Measurements from ENCODE around the gene METTL2A. TPM values are rescaled to one million over a fixed set of nuclear protein-coding genes. Genes with fewer than 3 reads are reported as not detected.
"Not testable (repeated sequence)": the region's sequence is repeated elsewhere in the genome, so short reads cannot be mapped to it uniquely, and the experiment has no call there.

METTL2A gene, protein sequence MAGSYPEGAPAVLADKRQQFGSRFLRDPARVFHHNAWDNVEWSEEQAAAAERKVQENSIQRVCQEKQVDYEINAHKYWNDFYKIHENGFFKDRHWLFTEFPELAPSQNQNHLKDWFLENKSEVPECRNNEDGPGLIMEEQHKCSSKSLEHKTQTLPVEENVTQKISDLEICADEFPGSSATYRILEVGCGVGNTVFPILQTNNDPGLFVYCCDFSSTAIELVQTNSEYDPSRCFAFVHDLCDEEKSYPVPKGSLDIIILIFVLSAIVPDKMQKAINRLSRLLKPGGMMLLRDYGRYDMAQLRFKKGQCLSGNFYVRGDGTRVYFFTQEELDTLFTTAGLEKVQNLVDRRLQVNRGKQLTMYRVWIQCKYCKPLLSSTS
- total RNA-seq: 10 to 100 TPM; 20.4 to 30.2 TPM

DNA sequence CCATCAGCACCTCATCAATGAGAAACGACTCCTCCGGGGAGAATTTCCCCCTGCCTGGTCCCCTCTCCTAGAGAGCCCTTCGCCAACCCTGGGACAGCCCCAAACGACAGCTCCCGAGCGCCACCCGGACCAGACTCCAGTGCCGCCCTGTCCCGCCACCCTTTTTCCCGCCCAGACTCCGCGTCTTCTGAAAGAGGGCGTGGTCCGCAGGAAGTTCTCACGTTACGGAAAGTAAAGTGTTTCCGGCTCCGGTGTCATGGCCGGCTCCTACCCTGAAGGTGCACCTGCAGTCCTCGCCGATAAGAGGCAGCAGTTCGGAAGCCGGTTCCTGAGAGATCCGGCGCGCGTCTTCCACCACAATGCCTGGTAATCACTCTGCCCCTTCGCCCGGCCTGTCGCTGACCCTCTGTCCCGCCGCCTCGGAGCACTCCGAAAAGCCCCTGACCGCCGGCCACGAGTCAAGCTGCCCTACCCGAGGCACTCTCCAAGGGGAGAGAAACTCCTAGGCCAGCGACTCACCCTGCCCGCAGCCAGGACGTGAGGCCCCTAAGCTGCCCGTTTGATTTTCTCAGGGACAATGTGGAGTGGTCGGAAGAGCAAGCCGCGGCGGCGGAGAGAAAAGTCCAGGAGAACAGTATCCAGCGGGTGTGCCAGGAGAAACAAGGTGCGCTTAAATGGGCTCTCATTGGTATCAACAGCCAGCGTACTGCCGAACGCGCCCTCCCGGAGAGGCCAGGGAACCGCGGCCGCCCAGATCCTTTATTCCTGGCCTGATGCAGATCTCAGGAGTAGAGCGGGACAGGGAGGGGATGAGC lies at the start of gene METTL2A:
TSS of gene METTL2A (plus strand) at position 251 of the 815 bp plus-strand sequence. CDS start at position 257, 6 bp downstream.
- Histone ChIP-seq H3K4me3 (peak within 1 kb of the TSS; percentile 67), H3K27ac (peak within 1 kb of the TSS; percentile 75), H3K9ac (ENCODE audit: low read depth in 2 of 2, low read length in 2 of 2) (peak within 1 kb of the TSS; percentile 61 to 72)
- H3K27me3 ChIP-seq; H3K36me3 ChIP-seq; intact Hi-C loops (cut with DNase I); H3K9me3 ChIP-seq; H3K4me1 ChIP-seq: not testable (repeated sequence)
- TF ChIP-seq, protein P1, sequence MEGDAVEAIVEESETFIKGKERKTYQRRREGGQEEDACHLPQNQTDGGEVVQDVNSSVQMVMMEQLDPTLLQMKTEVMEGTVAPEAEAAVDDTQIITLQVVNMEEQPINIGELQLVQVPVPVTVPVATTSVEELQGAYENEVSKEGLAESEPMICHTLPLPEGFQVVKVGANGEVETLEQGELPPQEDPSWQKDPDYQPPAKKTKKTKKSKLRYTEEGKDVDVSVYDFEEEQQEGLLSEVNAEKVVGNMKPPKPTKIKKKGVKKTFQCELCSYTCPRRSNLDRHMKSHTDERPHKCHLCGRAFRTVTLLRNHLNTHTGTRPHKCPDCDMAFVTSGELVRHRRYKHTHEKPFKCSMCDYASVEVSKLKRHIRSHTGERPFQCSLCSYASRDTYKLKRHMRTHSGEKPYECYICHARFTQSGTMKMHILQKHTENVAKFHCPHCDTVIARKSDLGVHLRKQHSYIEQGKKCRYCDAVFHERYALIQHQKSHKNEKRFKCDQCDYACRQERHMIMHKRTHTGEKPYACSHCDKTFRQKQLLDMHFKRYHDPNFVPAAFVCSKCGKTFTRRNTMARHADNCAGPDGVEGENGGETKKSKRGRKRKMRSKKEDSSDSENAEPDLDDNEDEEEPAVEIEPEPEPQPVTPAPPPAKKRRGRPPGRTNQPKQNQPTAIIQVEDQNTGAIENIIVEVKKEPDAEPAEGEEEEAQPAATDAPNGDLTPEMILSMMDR (IDR thresholded peaks at IDR 0.05): peak; percentile 27
- DNase-seq: peak; percentile 93

- DNase-seq: no peak
- Histone ChIP-seq H3K4me1 (no peaks in the 10 kb centered on the region), H3K27ac (no peak within 1 kb of the TSS), H3K27me3 (no peaks in the 10 kb centered on the region), H3K9ac (ENCODE audit: low read depth in 2 of 2, low read length in 2 of 2) (no peak within 1 kb of the TSS), H3K36me3 (no peaks in the 10 kb centered on the region), H3K9me3 (no peaks in the 10 kb centered on the region), H3K4me3 (no peak within 1 kb of the TSS)
- TF ChIP-seq, protein P1 (IDR thresholded peaks at IDR 0.05): no peak
- intact Hi-C loops (cut with DNase I): no loop called here
These were observed 43.4 kb upstream of the METTL2A start, which contains the start of gene EFCAB3 for GRCh38 chr17:62380253-62380652. TSS of gene EFCAB3 (plus strand) at chr17:62380553. CDS start at chr17:62382980, 2,427 bp downstream.

- Histone ChIP-seq H3K27ac (no peak overlapping the region), H3K9ac (ENCODE audit: low read depth in 2 of 2, low read length in 2 of 2) (no peak overlapping the region), H3K4me3 (no peak overlapping the region), H3K27me3 (no peaks in the 10 kb centered on the region), H3K9me3 (no peaks in the 10 kb centered on the region), H3K36me3 (no peaks in the 10 kb centered on the region), H3K4me1 (no peaks in the 10 kb centered on the region)
- intact Hi-C loops (cut with DNase I): no loop called here
- no peak for DNase-seq
- TF ChIP-seq, protein P1 (IDR thresholded peaks at IDR 0.05): no peak
These were observed 42.1 kb upstream of the METTL2A start for GRCh38 chr17:62381561-62381960.

GRCh38 chr17:62388856-62389255 lies 34.8 kb upstream of the METTL2A start:
- H3K27ac ChIP-seq: no peak overlapping the region
- no peaks in the 10 kb centered on the region for H3K9me3 ChIP-seq
- no peaks in the 10 kb centered on the region for H3K36me3 ChIP-seq
- TF ChIP-seq, protein P1 (IDR thresholded peaks at IDR 0.05): no peak
- no peak overlapping the region for H3K4me3 ChIP-seq
- no peak overlapping the region for H3K9ac ChIP-seq (ENCODE audit: low read depth in 2 of 2, low read length in 2 of 2)
- no peaks in the 10 kb centered on the region for H3K27me3 ChIP-seq
- H3K4me1 ChIP-seq: no peaks in the 10 kb centered on the region
- intact Hi-C loops (cut with DNase I): no loop called here
- DNase-seq: no peak

DNA sequence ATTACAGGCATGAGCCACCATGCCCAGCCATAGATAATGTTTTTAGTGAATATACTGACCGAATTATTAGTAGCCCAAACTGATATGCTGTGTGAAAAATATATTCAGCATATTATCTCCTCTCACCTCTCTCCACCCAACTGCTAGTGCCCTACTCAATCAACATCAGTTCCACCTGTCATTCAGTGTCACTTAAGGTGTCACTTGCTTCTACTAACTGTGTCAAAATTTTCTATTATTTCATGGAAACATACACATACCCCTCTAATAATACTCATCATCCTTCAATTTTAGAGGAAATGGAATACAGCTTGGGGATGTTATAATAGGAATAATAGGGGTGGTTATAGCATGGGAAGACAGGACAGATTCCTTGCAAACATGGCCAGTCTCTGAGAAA lies 30.8 kb upstream of the METTL2A start:
- Histone ChIP-seq H3K4me1 (no peaks in the 10 kb centered on the region), H3K9ac (ENCODE audit: low read depth in 2 of 2, low read length in 2 of 2) (no peak overlapping the region), H3K9me3 (no peaks in the 10 kb centered on the region), H3K27me3 (no peaks in the 10 kb centered on the region), H3K36me3 (no peaks in the 10 kb centered on the region), H3K4me3 (no peak overlapping the region), H3K27ac (no peak overlapping the region)
- no peak for DNase-seq
- TF ChIP-seq, protein P1 (IDR thresholded peaks at IDR 0.05): no peak
- intact Hi-C loops (cut with DNase I): no loop called here

Data from colonic mucosa (tissue), 4 donors.